GM19025 (cell line): ENCODE results near the gene CNTN2.

Experiments
- ATAC-seq: cut with Tn5 transposase; IDR thresholded peaks from one replicate; pipeline ENCODE4 v1.9.1; 2021; ENCODE audit warnings: mild to moderate bottlenecking, low read depth, moderate library complexity; ENCODE audit not compliant: unreplicated experiment

CNTN2 gene

GRCh38 chr1:205017766-205018165 is 25.2 kb upstream of the CNTN2 start:
- ATAC-seq, result no peak

GRCh38 chr1:205018381-205018780 is 24.6 kb upstream of the CNTN2 start:
- ATAC-seq, result no peak

- ATAC-seq, result no peak
Observed at GRCh38 chr1:205020466-205020865, 22.5 kb upstream of the CNTN2 start.

GRCh38 chr1:205024679-205025078 is 18.3 kb upstream of the CNTN2 start:
- no peak for ATAC-seq

GRCh38 chr1:205025239-205025638 is 17.8 kb upstream of the CNTN2 start:
- no peak for ATAC-seq

GRCh38 chr1:205026181-205026580 is 16.8 kb upstream of the CNTN2 start:
- ATAC-seq, result no peak

- no peak for ATAC-seq
Observed at GRCh38 chr1:205028390-205028789, 14.6 kb upstream of the CNTN2 start.

GRCh38 chr1:205028924-205029323 is 14.1 kb upstream of the CNTN2 start:
- no peak for ATAC-seq

GRCh38 chr1:205030241-205030640 is 12.8 kb upstream of the CNTN2 start:
- no peak for ATAC-seq

- no peak for ATAC-seq
Observed at GRCh38 chr1:205030896-205031295, 12.1 kb upstream of the CNTN2 start.

GRCh38 chr1:205032508-205032907 is 10.5 kb upstream of the CNTN2 start:
- no peak for ATAC-seq

GRCh38 chr1:205037539-205037938 is 5.5 kb upstream of the CNTN2 start:
- ATAC-seq, result no peak

- ATAC-seq, result no peak
Observed at GRCh38 chr1:205038132-205038786, 4.8 kb upstream of the CNTN2 start.

GRCh38 chr1:205041001-205041715 is 1.9 kb upstream of the CNTN2 start:
- ATAC-seq, result no peak

- ATAC-seq, result no peak
Observed at GRCh38 chr1:205041998-205042910, 758 bp upstream of the CNTN2 start.

- no peak for ATAC-seq
Observed at GRCh38 chr1:205043866-205044265, 854 bp downstream of the CNTN2 start.

- no peak for ATAC-seq
Observed at GRCh38 chr1:205044741-205045140, 1.7 kb downstream of the CNTN2 start.

GRCh38 chr1:205045146-205045545 is 2.1 kb downstream of the CNTN2 start:
- ATAC-seq, result no peak

- ATAC-seq, result no peak
Observed at GRCh38 chr1:205046870-205047269, 3.9 kb downstream of the CNTN2 start.

GRCh38 chr1:205047764-205048231 is 4.8 kb downstream of the CNTN2 start:
- ATAC-seq, result no peak

- no peak for ATAC-seq
Observed at GRCh38 chr1:205048382-205048781, 5.4 kb downstream of the CNTN2 start.
